ENCODE data around the gene SERPINC1. TPM values are rescaled to one million over a fixed set of nuclear protein-coding genes. Genes with fewer than 3 reads are reported as not detected.

SERPINC1 gene
- total and polyA plus RNA-seq, 9 of the 15 experiments (the other 6 are each of a cell fraction or from before 2014, with no cell fraction given) = 0.07 to 1.2 (median 0.50) TPM

DNA sequence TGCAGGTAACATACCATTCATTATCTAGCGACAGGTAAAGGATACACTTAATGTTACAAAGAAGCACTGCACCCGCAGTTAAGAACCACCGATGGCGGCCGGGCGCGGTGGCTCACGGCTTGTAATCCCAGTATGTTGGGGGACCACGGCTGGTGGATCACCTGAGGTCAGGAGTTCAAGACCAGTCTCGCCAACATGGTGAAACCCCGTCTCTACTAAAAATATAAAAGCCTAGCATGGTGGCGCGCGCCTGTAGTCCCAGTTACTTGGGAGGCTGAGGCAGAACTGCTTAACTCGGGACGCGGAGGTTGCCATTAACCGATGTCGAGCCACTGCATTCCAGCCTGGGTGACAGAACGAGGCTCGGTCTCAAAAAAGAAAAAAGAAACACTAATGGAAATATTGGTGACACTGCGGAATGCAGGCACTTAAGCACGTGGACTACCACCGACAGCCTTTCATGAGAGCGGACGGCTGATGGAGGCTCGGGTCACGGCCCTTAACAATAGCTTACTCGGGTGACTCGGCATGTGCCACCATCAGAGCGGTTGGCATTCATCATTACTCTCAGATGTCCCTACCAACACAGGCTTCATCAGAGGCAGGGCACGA, 49.9 kb downstream of the SERPINC1 start (continued):
- TF ChIP-seq, protein P1, sequence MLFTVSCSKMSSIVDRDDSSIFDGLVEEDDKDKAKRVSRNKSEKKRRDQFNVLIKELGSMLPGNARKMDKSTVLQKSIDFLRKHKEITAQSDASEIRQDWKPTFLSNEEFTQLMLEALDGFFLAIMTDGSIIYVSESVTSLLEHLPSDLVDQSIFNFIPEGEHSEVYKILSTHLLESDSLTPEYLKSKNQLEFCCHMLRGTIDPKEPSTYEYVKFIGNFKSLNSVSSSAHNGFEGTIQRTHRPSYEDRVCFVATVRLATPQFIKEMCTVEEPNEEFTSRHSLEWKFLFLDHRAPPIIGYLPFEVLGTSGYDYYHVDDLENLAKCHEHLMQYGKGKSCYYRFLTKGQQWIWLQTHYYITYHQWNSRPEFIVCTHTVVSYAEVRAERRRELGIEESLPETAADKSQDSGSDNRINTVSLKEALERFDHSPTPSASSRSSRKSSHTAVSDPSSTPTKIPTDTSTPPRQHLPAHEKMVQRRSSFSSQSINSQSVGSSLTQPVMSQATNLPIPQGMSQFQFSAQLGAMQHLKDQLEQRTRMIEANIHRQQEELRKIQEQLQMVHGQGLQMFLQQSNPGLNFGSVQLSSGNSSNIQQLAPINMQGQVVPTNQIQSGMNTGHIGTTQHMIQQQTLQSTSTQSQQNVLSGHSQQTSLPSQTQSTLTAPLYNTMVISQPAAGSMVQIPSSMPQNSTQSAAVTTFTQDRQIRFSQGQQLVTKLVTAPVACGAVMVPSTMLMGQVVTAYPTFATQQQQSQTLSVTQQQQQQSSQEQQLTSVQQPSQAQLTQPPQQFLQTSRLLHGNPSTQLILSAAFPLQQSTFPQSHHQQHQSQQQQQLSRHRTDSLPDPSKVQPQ (CRISPR knock-in tag; IDR thresholded peaks at IDR 0.05; ENCODE audit: borderline replicate concordance) = no peak
- TF ChIP-seq HNRNPLL (IDR thresholded peaks at IDR 0.05; ENCODE audit: low read depth, low read length, poor library complexity, severe bottlenecking) (no peak), MAFF (IDR thresholded peaks at IDR 0.05; ENCODE audit: low read length) (no peak), CREBBP (IDR thresholded peaks at IDR 0.05; ENCODE audit: low read depth, low read length) (no peak), CBFB (CRISPR knock-in tag; IDR thresholded peaks at IDR 0.05) (0 out of 2 replicates have a peak, but pooled peaks have one; percentile 73), ZNF217 (CRISPR knock-in tag; IDR thresholded peaks at IDR 0.05) (no peak), BHLHE40 (IDR thresholded peaks at IDR 0.05; ENCODE audit: low read length) (no peak; the same call in 1 of the 2 replicates), ATF7 (IDR thresholded peaks at IDR 0.05) (no peak), NONO (IDR thresholded peaks at IDR 0.05; ENCODE audit: low read depth in 2 of 2, low read length in 1 of 2) (no peak), FUS (optimal IDR thresholded peaks at IDR 0.05; ENCODE audit: low read depth, low read length) (no peak), ZNF551 (CRISPR knock-in tag; IDR thresholded peaks at IDR 0.05) (0 out of 2 replicates have a peak, but pooled peaks have one; percentile 0), EWSR1 (IDR thresholded peaks at IDR 0.05; ENCODE audit: borderline replicate concordance, low read depth, partially characterized antibody) (no peak), RBFOX2 (IDR thresholded peaks at IDR 0.05; ENCODE audit: low read depth, low read length) (0 out of 2 replicates have a peak, but pooled peaks have one; percentile 85), KDM1A (IDR thresholded peaks at IDR 0.05) (no peak), ZNF212 (CRISPR knock-in tag; IDR thresholded peaks at IDR 0.05) (no peak), BCOR (IDR thresholded peaks at IDR 0.05) (no peak), RBM14 (IDR thresholded peaks at IDR 0.05; ENCODE audit: borderline replicate concordance, insufficient read depth, low read depth, low read length) (no peak), TAF1 (IDR thresholded peaks at IDR 0.05; ENCODE audit: control insufficient read depth, extremely low read depth, insufficient read depth, low read length, severe bottlenecking) (no peak), EZH2 (IDR thresholded peaks at IDR 0.05; ENCODE audit: borderline replicate concordance, low read depth, low read length) (no peak)
- TF ChIP-seq, protein P2, sequence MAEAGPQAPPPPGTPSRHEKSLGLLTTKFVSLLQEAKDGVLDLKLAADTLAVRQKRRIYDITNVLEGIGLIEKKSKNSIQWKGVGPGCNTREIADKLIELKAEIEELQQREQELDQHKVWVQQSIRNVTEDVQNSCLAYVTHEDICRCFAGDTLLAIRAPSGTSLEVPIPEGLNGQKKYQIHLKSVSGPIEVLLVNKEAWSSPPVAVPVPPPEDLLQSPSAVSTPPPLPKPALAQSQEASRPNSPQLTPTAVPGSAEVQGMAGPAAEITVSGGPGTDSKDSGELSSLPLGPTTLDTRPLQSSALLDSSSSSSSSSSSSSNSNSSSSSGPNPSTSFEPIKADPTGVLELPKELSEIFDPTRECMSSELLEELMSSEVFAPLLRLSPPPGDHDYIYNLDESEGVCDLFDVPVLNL (CRISPR knock-in tag; IDR thresholded peaks at IDR 0.05; ENCODE audit: low read depth) = no peak; the same call in 1 of the 2 replicates
- TF ChIP-seq, protein P3, sequence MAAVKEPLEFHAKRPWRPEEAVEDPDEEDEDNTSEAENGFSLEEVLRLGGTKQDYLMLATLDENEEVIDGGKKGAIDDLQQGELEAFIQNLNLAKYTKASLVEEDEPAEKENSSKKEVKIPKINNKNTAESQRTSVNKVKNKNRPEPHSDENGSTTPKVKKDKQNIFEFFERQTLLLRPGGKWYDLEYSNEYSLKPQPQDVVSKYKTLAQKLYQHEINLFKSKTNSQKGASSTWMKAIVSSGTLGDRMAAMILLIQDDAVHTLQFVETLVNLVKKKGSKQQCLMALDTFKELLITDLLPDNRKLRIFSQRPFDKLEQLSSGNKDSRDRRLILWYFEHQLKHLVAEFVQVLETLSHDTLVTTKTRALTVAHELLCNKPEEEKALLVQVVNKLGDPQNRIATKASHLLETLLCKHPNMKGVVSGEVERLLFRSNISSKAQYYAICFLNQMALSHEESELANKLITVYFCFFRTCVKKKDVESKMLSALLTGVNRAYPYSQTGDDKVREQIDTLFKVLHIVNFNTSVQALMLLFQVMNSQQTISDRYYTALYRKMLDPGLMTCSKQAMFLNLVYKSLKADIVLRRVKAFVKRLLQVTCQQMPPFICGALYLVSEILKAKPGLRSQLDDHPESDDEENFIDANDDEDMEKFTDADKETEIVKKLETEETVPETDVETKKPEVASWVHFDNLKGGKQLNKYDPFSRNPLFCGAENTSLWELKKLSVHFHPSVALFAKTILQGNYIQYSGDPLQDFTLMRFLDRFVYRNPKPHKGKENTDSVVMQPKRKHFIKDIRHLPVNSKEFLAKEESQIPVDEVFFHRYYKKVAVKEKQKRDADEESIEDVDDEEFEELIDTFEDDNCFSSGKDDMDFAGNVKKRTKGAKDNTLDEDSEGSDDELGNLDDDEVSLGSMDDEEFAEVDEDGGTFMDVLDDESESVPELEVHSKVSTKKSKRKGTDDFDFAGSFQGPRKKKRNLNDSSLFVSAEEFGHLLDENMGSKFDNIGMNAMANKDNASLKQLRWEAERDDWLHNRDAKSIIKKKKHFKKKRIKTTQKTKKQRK (IDR thresholded peaks at IDR 0.05; ENCODE audit: borderline replicate concordance, low read depth, low read length) = no peak

Data from K562 (cell line).